Activated CD8-positive, alpha-beta memory T cell treated with anti-CD3 and anti-CD28 coated beads, Interleukin-2, amount 10 ng/mL, durations not matched to agents 7 days and 5 days (primary cell): ENCODE measurements around the gene TBC1D5. TPM values are rescaled to one million over a fixed set of nuclear protein-coding genes. Genes with fewer than 3 reads are reported as not detected.
A peak's percentile ranks its signal among the peaks of the same experiment; 100 is the strongest.

Experiments used
- ATAC-seq: fragments of 150-1000 bp; cut with Tn5 transposase; one replicate; pipeline ENCODE4 v1.10.0; 2021; ENCODE audit warnings: moderate library complexity
- CTCF ChIA-PET: fragments of 350-600 bp; sonication (Branson Sonifier 250); formaldehyde crosslinking; loops from one replicate; lab custom pipeline; 2021; ENCODE audit warnings: antibody characterized with exemption; lab: Charles Lee
- DNase-seq: peaks from one replicate; pipeline ENCODE4 v3.0.0-alpha.2; 2020
- H3K27ac Mint-ChIP-seq: one replicate; pipeline ENCODE4 v1.8.0; 2021; ENCODE audit warnings: mild to moderate bottlenecking, mixed read lengths
- H3K27me3 Mint-ChIP-seq: one replicate; pipeline ENCODE4 v1.8.0; 2021; ENCODE audit warnings: mixed read lengths
- H3K36me3 Mint-ChIP-seq: one replicate; pipeline ENCODE4 v1.8.0; 2021; ENCODE audit warnings: mild to moderate bottlenecking, mixed read lengths
- H3K4me1 Mint-ChIP-seq: one replicate; pipeline ENCODE4 v1.8.0; 2021; ENCODE audit warnings: mixed read lengths
- H3K4me3 Mint-ChIP-seq: one replicate; pipeline ENCODE4 v1.8.0; 2021; ENCODE audit warnings: mild to moderate bottlenecking, moderate library complexity, mixed read lengths
- H3K9me3 Mint-ChIP-seq: one replicate; pipeline ENCODE4 v1.8.0; 2022; ENCODE audit warnings: low read depth, mixed read lengths
- total RNA-seq, 2 experiments: library from RNA; stranded (reverse); gene quantifications; one replicate each; pipeline ENCODE4 v1.2.3, GENCODE V29; 2021

TBC1D5 gene
- total RNA-seq, 2 experiments from 2014 or later = 54.3 to 58.9 TPM

DNA sequence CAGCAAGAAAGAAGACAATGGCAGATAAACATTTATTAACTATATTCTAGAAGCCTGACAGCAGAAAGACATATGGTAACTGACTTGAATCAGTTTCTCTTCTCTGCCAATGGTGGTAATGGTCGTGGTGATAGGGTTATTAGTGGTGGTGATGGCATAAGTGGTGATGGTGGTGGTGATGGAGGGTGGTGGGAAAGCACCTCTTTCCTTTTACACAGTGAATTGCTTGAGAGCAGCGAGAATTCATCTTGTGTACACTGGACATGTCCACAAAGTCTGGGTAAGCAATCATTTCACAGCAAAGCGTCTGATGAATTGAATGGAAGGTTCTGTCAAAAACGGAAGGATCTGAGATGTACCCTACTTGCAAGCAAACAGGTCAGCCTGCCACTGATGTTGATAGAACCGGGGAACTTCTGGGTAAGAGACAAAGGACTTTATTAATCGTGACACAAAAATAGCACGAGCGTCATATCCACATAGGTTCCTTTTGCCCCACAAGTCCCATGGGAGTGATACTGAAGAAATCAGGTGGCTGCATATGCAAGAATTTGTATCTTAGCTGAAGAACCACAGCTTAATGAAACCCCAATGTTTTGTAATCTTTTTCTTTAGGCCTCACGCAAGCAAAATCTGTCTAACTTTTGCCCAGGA is 23.5 kb upstream of the TBC1D5 start:
- Mint-ChIP-seq H3K27me3 (peaks cover 26% of the 10 kb centered on the region), H3K9me3 (no peaks in the 10 kb centered on the region), H3K36me3 (peaks cover 1% of the 10 kb centered on the region), H3K4me1 (no peaks in the 10 kb centered on the region), H3K27ac (no peak overlapping the region), H3K4me3 (no peak overlapping the region)
- no peak for DNase-seq
- no peak for ATAC-seq
- CTCF ChIA-PET = no interaction called here

GRCh38 chr3:17761563-17761962 is 19.1 kb upstream of the TBC1D5 start:
- H3K36me3 Mint-ChIP-seq = peaks cover 1% of the 10 kb centered on the region

GRCh38 chr3:17759901-17760300 is 17.5 kb upstream of the TBC1D5 start:
- H3K4me1 Mint-ChIP-seq = peaks cover 12% of the 10 kb centered on the region

More at GRCh38 chr3:17761563-17761962, 19.1 kb upstream of the TBC1D5 start:
- Mint-ChIP-seq H3K4me1 (no peaks in the 10 kb centered on the region), H3K4me3 (no peak overlapping the region), H3K27me3 (peaks cover 26% of the 10 kb centered on the region), H3K9me3 (no peaks in the 10 kb centered on the region), H3K27ac (no peak overlapping the region)
- ATAC-seq (no peak), DNase-seq (no peak)
- CTCF ChIA-PET = no interaction called here

DNA sequence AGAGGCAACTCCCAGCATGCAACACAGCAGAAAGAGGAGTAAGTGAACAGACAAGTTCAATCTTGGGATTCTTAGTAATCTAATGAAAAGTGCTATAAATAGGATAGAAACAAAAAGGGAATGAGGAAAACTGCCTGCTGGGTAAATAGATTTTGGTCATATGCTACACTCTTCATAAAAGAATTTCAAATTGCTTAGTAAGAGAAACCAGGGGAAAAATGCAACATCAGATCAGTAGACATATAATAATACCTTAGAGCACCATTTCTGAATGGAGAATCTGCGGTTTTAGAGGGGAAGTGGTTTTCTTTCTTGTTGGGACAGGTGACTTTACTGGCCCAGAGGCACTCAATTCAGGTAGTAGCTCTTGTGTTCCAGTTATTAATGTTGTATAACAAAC is 13.4 kb upstream of the TBC1D5 start:
- H3K4me3 Mint-ChIP-seq = no peak overlapping the region
- peaks cover 19% of the 10 kb centered on the region for H3K4me1 Mint-ChIP-seq
- H3K9me3 Mint-ChIP-seq = no peaks in the 10 kb centered on the region
- DNase-seq (no peak), ATAC-seq (no peak)
- CTCF ChIA-PET = no interaction called here
- peaks cover 1% of the 10 kb centered on the region for H3K36me3 Mint-ChIP-seq
- peaks cover 3% of the 10 kb centered on the region for H3K27me3 Mint-ChIP-seq
- no peak overlapping the region for H3K27ac Mint-ChIP-seq

More at GRCh38 chr3:17759901-17760300, 17.5 kb upstream of the TBC1D5 start:
- Mint-ChIP-seq H3K36me3 (peaks cover 1% of the 10 kb centered on the region), H3K27me3 (peaks cover 19% of the 10 kb centered on the region), H3K27ac (no peak overlapping the region), H3K4me3 (no peak overlapping the region), H3K9me3 (no peaks in the 10 kb centered on the region)
- ATAC-seq (no peak), DNase-seq (no peak)
- CTCF ChIA-PET = no interaction called here

DNA sequence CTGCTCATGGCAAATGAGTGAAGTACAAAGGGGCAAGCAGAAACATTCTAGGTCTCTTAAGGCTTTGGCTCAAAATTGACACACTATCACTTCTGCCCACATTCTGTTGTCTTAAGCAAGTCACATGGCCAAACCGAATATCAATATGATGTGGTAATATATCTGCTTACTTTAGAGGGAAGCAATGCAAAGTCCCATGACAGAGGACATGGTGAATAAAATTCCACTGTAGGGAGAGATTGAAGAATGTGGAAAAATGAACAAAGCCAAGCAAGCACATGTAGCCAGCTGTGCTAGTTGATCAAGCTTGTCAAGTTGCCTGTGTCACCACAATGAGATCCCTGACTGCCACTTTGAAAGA is 11.2 kb upstream of the TBC1D5 start:
- no peak overlapping the region for H3K4me3 Mint-ChIP-seq
- H3K36me3 Mint-ChIP-seq = peaks cover 1% of the 10 kb centered on the region
- CTCF ChIA-PET = interaction anchor here (0.8 to 1.1 kb wide), 2 partner anchors 8 to 87 kb away, joined by 3 to 4 read pairs; no protein-coding TSS in a partner anchor
- H3K27me3 Mint-ChIP-seq = no peaks in the 10 kb centered on the region
- H3K4me1 Mint-ChIP-seq = peaks cover 34% of the 10 kb centered on the region
- no peaks in the 10 kb centered on the region for H3K9me3 Mint-ChIP-seq
- no peak for ATAC-seq
- no peak overlapping the region for H3K27ac Mint-ChIP-seq
- DNase-seq = no peak

- ATAC-seq (no peak), DNase-seq (no peak)
- CTCF ChIA-PET = interaction anchor here (0.8 to 1.1 kb wide), 3 partner anchors 8 to 88 kb away, joined by 3 to 4 read pairs (median 4); partner anchors contain the start of gene TBC1D5
- no peaks in the 10 kb centered on the region for H3K9me3 Mint-ChIP-seq
- no peak overlapping the region for H3K27ac Mint-ChIP-seq
- no peak overlapping the region for H3K4me3 Mint-ChIP-seq
- H3K36me3 Mint-ChIP-seq = peaks cover 1% of the 10 kb centered on the region
- peaks cover 34% of the 10 kb centered on the region for H3K4me1 Mint-ChIP-seq
- H3K27me3 Mint-ChIP-seq = no peaks in the 10 kb centered on the region
Measured at GRCh38 chr3:17752876-17753631, 10.6 kb upstream of the TBC1D5 start.

GRCh38 chr3:17752436-17752835 is 10.0 kb upstream of the TBC1D5 start:
- Mint-ChIP-seq H3K27ac (no peak overlapping the region), H3K27me3 (no peaks in the 10 kb centered on the region), H3K36me3 (peaks cover 1% of the 10 kb centered on the region), H3K4me1 (peaks cover 40% of the 10 kb centered on the region), H3K9me3 (no peaks in the 10 kb centered on the region), H3K4me3 (no peak overlapping the region)
- CTCF ChIA-PET = interaction anchor here (1.0 kb wide), 1 partner anchor 10 kb away, joined by 4 read pairs; the partner anchor contains the start of gene TBC1D5
- DNase-seq = no peak
- ATAC-seq = no peak

DNA sequence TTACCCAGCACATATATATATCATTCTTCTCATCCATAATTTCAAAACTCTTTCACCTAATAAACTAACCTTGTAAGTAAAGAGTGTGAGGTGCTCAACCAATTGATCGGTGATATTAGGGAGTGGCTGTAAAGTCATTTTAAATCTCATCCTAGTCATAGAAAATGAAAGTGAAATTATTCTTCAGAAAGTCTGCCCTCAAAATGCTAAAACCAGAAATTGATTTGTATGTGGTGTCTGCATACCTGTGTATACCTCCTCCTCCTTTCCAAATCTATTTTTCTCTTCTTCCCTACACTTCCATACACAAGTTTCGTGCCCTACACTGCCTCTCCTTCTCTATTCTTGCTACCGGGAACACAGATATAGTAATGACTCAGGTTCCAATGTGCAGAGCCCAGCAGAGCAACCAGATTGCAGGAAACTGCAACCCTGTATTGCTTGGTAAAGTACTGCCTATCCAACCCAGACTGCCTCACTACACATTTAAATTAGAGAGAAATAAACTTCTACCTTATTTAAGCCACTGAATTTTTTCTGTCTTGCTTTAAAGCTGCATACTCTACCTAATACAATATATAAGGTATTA is 7.4 kb upstream of the TBC1D5 start:
- Mint-ChIP-seq H3K36me3 (no peaks in the 10 kb centered on the region), H3K9me3 (no peaks in the 10 kb centered on the region), H3K4me3 (peak overlapping the region; percentile 79), H3K27me3 (no peaks in the 10 kb centered on the region), H3K27ac (peak overlapping the region; percentile 82), H3K4me1 (peaks cover 35% of the 10 kb centered on the region)
- ATAC-seq (peak; percentile 61), DNase-seq (peak; percentile 55)
- CTCF ChIA-PET = no interaction called here

DNA sequence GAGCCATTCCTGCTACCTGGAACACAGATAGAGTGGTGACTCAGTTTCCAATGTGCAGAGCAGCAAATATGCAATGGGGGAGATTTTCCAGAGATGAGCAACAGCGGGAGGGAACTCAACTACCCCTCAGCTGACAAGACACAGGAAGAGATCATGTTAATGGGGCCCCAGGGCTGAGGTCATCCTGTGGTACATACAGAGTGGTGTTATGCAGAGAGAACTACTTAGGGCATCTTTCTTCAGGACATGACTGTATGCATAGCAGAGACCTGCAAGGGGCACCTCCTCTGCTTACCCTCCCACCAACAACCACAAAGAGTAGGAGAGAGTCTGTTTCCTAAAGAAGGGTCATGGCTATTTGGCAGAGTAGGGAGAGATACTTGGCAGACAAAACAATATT is 6.8 kb upstream of the TBC1D5 start:
- CTCF ChIA-PET = no interaction called here
- no peaks in the 10 kb centered on the region for H3K9me3 Mint-ChIP-seq

GRCh38 chr3:17747890-17748247 is 5.4 kb upstream of the TBC1D5 start:
- Mint-ChIP-seq H3K9me3 (no peaks in the 10 kb centered on the region), H3K4me3 (peak overlapping the region; percentile 17), H3K27me3 (no peaks in the 10 kb centered on the region), H3K27ac (peak overlapping the region; percentile 72), H3K36me3 (no peaks in the 10 kb centered on the region), H3K4me1 (peaks cover 49% of the 10 kb centered on the region)
- CTCF ChIA-PET = interaction anchor here (0.5 to 1.6 kb wide), 6 partner anchors 89 to 863 kb away, joined by 3 to 6 read pairs (median 3); partner anchors contain the start of gene PLCL2
- ATAC-seq (no peak), DNase-seq (no peak)

More for the DNA sequence above, 6.8 kb upstream of the TBC1D5 start:
- no peaks in the 10 kb centered on the region for H3K36me3 Mint-ChIP-seq
- ATAC-seq (peak; percentile 90), DNase-seq (peak; percentile 80)
- peak overlapping the region; percentile 82 for H3K27ac Mint-ChIP-seq
- peak overlapping the region; percentile 79 for H3K4me3 Mint-ChIP-seq
- no peaks in the 10 kb centered on the region for H3K27me3 Mint-ChIP-seq
- H3K4me1 Mint-ChIP-seq = peaks cover 38% of the 10 kb centered on the region

- no peaks in the 10 kb centered on the region for H3K36me3 Mint-ChIP-seq
- H3K27me3 Mint-ChIP-seq = no peaks in the 10 kb centered on the region
- CTCF ChIA-PET = interaction anchor here (0.5 to 1.6 kb wide), 6 partner anchors 90 to 863 kb away, joined by 3 to 6 read pairs (median 3); partner anchors contain the start of gene PLCL2
- ATAC-seq (no peak), DNase-seq (no peak)
- peak overlapping the region; percentile 17 for H3K4me3 Mint-ChIP-seq
- no peaks in the 10 kb centered on the region for H3K9me3 Mint-ChIP-seq
- H3K4me1 Mint-ChIP-seq = peaks cover 45% of the 10 kb centered on the region
- H3K27ac Mint-ChIP-seq = peak overlapping the region; percentile 72
Measured at GRCh38 chr3:17747174-17747889, 4.9 kb upstream of the TBC1D5 start.

DNA sequence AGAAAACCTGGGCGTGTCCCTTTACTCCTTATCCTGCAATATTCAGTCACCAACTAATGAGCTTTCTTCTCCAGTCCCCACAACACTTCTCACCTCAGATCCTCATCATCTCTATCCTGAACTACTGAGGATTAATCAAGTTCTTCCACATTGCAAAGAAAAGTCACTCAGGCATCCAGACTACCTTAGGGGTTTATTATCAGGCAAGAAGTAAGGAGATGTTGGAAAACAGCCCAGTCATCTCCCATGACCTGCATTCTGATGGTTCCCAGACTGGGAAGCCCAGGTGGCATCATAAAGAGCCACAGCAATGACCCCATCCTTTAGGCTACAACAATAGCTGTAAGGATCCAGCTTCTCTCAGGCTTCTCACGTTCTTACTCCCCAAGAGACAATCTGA is 3.5 kb upstream of the TBC1D5 start:
- Mint-ChIP-seq H3K4me3 (no peak overlapping the region), H3K27ac (no peak overlapping the region), H3K27me3 (no peaks in the 10 kb centered on the region), H3K4me1 (peaks cover 49% of the 10 kb centered on the region), H3K9me3 (no peaks in the 10 kb centered on the region), H3K36me3 (no peaks in the 10 kb centered on the region)
- ATAC-seq (no peak), DNase-seq (no peak)
- CTCF ChIA-PET = interaction anchor here (1.2 kb wide), 1 partner anchor 96 kb away, joined by 3 read pairs; no protein-coding TSS in a partner anchor

DNA sequence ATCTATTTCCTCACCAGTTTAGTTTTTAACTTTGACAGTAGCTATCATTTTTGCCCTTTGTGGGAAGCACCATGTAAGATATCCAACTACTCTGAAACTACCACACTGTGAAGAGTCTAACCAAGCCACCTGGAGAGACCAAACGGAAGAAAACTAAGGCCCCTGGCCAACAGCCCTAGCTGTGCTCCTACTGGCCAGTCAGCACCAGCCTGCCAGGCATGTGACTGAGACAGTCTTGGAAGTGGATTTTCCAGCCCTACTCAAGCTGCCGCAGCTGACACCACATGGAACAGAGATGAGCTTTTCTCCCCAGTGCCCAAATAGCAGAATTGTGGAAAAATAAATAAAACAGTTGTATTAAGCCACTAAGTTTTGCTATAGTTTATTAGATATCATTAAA is 2.9 kb upstream of the TBC1D5 start:
- Mint-ChIP-seq H3K9me3 (no peaks in the 10 kb centered on the region), H3K27ac (no peak overlapping the region), H3K4me3 (no peak overlapping the region), H3K4me1 (peaks cover 52% of the 10 kb centered on the region), H3K27me3 (no peaks in the 10 kb centered on the region), H3K36me3 (no peaks in the 10 kb centered on the region)
- no peak for ATAC-seq
- DNase-seq = no peak
- CTCF ChIA-PET = interaction anchor here (0.8 to 1.2 kb wide), 2 partner anchors 8 to 96 kb away, joined by 3 read pairs; no protein-coding TSS in a partner anchor
